ENCODE measurements around the gene MCMBP.

DNA sequence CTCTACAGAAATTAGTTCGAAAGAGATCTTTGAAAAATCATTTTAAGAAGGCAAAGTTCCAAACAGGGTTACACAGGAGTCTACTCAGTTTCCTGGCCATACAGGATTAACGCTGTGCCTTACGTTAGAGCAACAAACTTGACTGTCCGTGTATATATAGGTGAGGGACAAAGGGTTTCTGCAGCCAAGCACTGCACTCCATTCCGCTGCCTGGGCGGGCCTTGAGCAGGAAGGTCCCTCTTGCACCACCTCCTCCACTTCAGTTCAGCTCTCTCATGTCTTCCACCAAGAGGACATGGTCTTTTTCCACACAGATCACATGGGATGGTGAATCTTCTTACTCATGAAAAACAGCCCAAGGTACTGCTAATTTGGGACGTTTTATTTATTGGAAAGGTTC, 43.2 kb downstream of the MCMBP start:
- TF ChIP-seq CTCF (conservative IDR thresholded peaks at IDR 0.05 in 1 of 2, IDR thresholded peaks at IDR 0.05 in 1 of 2; ENCODE audit: low read depth in 1 of 2, low read length in 2 of 2) (no peak), EZH2 (IDR thresholded peaks at IDR 0.05; ENCODE audit: low read length, missing control alignments) (no peak)

Measured in fibroblast of lung (primary cell).